HG03039 (cell line): ENCODE data around the gene TMEM63A.

Source experiments
- ATAC-seq: cut with Tn5 transposase; IDR thresholded peaks from one replicate; pipeline ENCODE4 v1.9.1; 2021; ENCODE audit warnings: mild to moderate bottlenecking, moderate library complexity; ENCODE audit not compliant: unreplicated experiment

The TMEM63A gene

DNA sequence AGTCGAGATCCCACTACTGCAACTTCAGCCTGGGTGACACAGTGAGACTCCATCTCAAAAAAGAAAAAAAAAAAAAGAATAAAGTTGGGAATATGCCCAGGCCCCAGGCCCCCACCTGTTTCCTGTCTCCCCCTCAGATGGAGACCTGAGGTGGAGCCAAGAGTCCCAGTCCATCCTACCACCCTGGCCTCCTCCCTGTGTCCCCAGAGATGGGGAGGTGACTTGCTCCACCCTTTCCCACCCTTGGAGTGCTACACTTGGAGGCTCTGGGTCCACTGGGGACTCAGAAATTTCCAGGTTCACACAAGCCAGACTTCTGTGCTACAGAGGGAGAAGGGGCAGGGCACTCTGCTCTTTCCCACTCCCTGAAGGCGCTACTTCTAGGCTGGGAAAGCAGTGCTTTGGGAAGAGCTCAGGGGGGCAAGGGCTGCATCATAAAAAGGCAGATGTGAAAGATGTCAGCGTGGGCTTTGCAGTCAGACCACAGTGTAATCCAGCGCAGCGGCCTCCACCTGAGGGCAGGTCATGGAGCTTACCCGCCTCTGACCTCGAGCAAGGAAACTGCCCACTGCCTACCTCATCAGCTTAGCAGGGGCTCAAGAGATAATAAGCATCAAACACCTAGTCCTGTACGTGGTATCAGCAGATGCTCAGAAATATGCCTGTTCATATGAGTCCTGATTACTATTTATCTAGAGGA lies 13.4 kb downstream of the TMEM63A start:
- no peak for ATAC-seq

DNA sequence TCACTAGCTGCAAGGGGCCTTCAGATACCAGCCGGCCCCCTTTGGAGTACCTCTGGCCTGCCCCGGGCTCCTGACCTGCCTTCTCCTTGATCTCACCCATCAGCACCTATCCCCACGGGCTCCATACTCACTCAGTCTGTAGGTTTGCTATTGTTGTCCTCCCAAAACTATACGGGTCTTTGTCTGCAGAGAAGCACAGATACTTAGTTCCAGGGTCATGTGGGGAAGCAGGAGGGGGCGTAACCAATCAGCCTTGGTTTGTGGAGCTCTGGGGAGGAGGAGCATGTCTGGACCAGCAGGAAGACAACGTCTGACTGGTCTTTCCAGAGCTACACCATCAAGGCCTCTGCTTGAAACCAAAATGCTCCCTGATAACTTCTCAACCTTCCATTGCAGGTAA lies 15.2 kb downstream of the TMEM63A start:
- no peak for ATAC-seq

DNA sequence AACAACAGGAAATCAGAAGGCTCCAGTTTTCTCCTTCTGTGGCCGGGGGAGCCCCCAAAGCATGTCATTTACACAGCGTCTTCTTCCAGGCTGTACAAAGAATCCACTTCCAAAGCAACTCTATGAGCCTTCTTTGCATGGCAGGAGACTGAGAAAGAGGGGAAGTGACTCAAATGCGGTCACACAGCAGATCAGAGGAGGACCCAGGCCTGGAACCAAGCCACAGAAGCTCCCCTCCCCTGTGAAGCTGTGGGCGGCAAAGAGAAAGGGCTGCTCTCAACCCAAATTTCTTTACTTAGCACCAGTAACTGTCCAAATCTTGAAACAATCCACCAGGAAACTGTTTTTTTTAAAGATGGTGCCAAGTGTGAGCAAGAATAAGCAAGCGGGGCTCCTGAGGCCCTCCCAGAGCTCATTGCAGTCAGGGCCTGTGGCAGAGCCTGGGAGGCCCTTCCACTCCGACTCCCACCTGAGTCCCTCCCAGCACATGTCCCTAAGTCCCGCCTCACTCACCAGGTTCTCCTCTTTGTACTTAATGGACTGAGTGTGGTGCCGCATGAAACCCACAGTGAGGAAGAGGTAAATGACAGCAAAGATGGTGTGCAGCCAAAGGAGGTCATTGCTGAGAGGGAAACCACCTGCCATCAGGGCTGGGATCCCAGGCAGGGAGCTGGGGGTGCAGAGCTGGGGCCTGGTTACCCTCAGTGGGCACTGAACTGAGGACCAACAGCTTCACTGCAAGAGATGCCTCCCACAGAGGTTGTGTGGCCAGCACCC lies 15.9 kb downstream of the TMEM63A start:
- peak; percentile 65 for ATAC-seq

DNA sequence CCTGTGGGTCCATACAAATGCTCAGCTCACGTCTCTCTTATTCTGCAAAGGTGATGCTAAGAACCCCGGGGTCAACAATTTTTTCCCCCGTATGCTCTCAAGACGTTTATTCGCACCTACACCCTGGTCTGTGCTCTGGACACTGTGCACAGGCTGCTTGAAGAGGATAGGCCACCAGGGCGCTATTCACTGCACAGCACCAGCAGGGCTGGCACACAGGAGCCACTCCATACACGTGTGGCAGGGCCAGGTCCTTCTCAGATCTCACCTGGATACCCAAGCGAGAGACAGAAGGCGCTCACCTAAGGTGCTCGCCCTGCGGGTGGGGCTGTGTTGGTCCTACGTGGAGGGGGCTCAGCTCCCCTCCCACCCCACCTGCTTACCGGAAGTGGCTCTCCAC lies 16.7 kb downstream of the TMEM63A start:
- ATAC-seq = no peak

DNA sequence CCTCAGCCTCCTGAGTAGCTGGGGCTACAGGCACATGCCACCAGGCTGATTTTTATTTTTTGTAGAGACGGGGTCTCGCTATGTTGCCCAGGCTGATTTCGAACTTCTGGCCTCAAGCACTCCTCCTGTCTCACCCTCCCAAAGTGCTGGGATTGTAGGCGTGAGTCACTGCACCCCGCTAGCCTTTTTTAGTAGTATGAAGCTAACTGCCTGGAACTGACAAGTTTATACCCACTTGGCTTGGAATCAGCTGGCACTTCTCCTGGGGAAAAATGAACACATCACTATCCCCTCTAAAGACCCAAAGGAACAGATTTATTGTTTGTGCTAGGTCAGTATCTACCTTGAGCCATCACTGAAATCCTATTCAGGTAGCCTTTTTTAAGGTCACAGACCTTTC lies 19.0 kb downstream of the TMEM63A start:
- ATAC-seq = no peak

DNA sequence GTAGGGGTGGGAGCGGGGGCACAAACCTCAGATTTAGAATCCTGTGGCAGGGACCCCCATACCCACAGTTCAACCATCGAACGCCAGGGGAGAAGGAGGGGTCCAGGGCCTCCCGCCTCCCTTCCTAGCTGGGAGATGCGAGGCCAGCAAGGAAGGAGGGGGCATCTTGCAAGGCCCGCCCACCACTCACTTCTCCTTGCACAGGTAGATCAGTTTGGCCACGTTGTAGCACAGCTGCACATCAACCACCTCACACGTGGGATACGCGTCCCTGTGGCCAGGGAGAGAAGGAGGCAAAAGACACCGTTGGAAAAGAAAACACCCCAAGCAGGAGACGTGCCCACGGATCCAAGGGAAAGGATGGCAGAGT lies 19.6 kb downstream of the TMEM63A start:
- no peak for ATAC-seq

DNA sequence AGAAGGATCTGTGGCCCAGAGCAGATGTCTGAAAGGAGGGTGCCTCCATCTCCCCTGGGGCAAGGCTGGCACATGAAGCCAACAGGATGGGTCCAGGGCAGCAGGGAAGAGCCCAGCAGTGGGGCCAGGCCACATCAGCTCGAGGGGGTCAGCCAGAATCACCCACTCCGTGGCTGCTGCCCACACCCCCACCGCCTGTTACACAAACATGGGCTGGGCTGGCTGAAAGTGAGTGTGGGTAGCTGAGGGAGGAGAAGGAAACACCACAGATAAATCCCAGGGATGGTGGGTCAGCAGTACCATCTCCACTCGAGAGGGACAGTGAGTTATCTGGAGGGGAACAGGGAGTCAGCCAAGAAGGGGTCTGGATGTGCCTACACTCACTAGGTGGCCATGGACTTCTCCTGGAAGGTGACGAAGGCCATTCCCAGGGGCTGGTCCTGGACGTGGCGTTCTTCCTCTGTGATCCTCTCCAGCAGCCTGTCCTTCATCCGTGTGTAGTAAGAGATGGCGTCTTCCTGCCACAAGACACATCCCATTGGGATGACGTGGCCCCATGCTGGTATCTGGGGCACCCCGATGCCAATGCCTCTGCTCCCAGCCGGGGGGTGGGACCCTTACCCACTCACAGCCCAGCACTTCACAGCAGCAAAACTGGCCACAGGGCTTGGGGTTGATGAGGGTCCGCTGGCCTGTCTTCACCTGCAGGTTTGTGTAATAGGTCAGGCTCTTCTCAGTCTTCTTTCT lies 20.2 kb downstream of the TMEM63A start:
- no peak for ATAC-seq

DNA sequence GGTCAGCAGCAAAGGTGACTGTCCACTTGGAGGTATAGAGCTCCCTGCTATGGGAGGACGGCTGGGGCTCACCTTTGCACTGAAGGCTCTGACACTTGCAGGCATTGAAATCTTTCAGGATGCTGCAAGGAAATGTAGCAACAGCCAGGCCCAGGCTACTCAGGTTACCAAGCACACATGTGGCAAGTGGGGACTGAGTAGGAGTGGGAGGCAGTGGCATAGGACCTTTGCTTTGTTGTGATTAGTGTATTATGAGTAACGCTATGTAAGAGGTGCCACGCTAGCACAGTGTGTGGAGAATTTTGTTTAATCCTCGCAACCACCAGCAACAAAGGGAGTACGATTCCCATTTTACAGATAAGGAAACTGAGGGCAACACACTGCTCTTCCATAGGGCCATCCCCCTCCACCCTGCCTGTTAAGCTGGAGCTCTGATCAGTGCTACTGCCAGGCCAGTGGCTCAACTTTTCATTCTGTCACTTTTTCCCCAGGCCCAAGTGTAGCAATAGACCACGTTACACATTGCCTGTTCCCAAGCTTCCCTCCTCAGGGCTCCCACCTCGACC lies 21.2 kb downstream of the TMEM63A start:
- no peak for ATAC-seq

DNA sequence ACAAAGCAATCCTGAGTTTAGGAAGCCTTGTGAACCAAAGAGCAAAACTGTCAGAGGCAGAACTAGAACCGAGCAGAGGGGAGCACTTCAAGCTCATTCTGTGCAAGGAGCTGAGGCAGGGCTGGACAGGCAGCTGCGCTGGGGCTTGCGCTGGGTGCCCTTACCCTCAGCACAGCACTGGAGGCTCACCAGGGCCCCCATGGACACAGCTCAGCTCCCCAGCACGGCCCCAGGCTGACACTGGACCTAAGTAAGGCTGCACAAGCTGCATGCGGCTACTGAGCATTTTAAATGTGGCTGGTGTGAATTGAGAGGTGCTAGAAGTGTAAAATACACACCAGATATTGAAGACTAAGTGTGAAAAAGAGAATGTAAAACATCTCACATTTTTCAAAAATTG lies 22.1 kb downstream of the TMEM63A start:
- no peak for ATAC-seq

DNA sequence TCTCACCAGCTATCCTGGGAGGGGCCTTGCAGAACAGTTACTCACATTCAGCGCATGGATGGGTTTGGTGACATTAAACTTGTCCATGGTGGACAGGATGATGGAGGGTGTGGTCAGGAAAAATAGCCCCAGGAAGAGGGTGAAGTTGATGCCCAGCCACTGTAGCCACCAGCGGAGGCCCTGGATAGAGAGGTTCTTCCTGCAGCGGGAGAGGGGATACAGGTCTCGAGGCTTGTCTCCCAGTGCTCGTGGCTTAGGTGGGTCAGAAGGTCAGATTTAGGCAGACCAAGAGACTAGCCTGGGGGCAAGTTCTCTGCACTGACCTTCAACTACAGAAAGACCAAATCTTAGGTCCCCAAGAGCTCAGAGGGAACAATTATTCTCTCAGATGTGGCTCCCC lies 23.0 kb downstream of the TMEM63A start:
- ATAC-seq = no peak

DNA sequence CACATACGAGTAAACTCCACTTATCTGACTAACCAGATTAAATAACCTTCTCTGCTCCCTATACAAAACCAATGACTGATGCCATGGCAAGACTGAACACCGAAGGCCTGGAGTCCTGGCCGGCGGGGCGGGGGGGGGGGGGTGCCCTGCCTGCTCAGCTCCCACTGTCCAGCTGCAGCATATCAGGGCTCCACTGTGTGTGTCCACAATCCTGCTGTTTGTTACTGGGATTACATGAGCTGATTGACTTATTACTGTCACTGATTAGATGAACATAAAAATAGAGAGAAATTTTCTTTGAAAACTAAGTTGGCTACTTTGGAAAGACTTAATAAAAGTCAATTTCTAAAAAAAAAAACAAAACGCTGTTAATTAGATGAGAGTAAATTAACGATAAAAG lies 24.9 kb downstream of the TMEM63A start:
- no peak for ATAC-seq

DNA sequence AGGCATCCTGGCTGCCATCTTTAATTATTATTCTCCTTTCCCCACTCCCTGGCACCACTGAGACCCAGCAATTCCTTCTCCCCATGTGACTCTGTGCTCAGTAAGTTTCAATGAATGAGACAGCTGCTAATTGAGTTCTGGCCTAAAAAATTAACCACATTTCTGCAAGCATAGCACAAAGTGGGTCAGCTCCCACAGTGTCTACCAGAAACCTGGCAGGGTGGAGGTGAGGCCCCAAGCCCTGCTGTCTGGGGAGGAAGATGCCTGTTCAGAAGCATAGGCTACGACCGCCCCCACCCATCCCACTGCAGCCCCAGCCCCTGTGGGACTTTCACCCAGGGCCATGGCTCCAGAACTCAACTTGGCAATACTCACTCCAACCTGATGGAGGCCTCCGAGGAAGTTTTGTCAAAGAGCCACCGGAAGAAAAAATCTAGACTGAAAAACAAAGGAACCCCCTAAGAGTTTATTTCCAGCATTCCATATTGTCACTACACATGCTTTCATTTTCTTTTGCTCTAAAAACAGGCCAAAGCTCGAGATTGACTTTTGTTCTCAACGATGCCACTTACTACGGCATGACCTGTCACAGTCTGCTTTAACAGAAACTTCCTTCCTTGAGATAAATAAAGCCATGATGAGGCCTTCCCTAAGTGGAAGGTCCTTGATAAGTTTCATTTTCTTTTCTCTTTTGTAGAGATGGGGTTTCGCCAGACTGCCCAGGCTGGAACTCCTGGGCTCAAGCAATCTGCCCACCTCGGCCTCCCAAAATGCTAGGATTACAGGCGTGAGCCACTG lies 26.5 kb downstream of the TMEM63A start:
- no peak for ATAC-seq

DNA sequence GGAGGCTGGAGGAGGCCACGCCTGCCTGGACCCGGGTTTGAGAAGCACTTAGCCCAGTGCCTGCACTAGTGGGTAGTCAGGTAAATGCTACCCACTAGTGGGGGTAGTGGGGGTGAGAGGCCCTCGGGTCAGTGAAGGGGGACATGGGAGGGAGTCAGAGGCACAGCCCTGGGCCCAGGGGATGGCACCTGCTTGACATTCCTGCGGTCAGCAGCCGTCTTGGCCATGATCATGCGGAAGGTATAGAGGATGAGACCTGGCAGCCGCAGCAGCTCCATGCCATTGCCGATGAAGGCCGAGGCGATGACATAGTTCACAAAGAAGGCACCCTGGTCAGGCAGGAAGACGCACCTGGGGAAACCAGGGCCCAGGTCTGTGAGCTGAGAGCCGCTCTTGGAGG lies 28.7 kb downstream of the TMEM63A start:
- ATAC-seq = no peak

DNA sequence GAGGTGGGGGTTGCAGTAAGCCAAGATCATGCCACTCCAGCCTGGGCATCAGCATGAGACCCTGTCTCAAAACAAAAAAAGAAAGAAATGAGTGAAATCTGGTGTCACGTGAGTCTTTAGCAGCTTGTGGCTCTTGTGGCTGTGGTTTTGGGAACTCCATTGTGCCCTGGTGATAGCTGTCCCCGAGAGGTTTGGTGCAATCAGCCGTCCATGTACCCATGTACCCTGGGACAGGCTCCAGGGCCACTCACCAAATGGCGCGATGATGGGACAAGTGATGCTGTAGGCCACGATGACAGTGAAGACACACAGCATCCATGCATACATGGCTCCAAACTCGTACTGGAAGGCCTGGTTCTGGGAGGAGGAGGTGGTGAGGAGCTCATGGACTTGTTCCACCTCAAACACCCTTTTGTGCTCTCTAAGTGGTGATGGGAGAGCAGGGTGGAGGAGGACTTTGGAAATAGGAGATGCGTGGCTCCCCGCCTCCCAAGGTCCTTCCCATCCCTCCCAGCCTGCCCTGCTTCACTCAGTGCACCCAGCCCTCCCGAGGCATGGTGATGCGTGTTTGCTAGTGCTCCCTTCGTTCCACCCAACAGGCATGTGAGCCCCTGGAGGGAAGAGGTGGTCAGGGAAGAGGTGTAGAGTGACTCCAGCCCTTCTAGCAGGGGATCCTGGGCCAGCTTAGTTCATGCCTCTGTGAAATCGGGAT lies 29.6 kb downstream of the TMEM63A start:
- ATAC-seq = no peak

DNA sequence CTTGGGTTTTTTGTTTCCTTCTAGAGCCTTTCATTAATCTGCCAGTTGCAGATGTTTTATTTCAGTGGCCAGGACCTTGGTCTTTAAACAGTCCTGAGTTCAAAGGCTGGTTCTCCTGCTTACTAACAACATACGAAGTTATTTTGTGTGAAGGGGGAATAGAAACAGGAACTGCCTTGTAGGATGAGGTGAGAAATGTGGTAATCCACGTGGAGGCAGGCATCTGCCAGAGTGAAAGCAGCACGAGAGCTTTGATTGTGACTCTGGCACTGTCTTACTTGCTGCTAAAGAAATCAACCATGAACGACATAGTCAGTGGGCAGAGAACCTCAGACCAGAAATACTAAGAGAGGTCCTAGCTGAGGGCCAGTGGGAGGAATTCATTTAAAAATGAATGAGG lies 30.4 kb downstream of the TMEM63A start:
- ATAC-seq = peak; percentile 39

DNA sequence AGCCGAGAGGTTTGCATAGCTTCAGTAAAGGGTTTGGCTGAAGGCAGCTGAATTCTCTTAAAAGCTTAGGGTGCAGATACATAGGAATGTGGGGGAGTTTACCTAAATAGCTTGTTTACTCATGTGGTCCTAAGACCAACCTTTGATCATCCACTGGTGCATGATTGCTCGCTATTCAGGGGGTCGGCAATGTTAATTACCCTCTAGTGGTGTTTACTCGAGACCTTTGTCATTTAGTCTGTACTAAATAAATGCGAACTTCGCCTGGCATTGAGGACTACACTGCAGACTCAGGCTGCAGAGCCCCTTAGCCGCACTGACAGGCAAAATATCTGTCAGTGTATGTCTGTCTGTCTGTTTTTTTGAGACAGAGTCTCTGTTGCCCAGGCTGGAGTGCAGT lies 31.8 kb downstream of the TMEM63A start:
- ATAC-seq = no peak

DNA sequence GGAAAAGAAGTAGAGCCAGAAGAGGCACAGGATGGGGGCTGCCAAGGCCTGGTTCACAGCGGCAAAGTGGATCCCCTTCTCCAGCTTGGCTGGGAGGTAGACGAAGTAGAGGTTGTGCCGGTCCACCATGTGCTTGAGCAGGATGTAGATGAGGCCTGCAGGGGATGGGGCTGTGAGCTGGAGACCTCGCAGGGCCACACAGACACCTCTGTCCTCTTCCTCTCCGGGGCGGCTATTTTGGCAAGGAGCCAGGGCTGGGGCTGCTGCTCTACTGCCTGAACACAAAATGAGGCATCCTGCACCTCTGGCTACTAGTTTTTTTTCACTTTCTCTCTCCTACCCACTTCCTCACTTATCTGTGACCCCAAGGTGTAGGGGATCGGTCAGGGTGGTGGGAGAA lies 32.3 kb downstream of the TMEM63A start:
- no peak for ATAC-seq

DNA sequence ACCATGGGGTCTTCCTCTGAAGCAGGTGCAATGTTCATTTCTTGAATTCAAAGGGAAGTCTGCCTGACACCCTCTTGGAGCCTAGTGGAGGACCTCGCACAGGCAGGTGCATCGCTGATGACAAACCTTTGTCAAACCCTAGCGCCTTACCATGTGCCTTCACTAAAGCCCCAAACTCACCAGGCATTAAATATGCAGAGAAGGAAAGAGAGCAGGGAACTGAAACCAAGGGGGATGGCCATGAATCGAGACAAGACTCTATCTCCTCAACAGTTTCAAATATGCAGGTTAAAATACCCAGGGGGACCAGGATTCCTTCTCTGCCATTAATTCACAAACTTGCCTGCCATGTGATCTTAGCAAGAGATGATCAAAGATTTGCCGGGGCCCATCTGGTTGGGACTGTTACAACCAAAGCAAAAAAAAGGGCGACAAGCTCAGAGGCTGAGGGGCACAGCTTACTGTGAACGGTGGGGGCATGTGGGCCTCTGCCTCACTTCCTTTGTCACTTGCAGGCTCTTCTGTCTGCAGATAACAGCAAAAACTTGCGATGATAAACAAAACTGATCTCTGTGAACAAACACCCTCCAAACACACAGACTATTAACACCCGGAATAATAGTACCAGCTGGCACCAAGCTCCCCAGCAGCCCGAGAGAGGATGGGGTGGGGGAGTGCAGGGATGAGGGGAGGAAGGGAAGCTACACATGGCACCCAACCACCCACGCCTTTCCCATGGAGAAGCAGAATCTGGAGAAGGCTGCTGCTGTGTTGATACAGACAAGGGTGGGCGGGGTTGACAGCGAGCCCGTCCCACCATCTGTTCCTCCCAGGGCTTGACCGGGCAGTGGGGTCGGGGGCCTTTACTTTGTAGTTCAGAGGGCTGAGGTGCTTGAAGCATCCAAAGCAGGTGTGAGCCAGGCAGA lies 33.9 kb downstream of the TMEM63A start:
- ATAC-seq = peak; percentile 58

DNA sequence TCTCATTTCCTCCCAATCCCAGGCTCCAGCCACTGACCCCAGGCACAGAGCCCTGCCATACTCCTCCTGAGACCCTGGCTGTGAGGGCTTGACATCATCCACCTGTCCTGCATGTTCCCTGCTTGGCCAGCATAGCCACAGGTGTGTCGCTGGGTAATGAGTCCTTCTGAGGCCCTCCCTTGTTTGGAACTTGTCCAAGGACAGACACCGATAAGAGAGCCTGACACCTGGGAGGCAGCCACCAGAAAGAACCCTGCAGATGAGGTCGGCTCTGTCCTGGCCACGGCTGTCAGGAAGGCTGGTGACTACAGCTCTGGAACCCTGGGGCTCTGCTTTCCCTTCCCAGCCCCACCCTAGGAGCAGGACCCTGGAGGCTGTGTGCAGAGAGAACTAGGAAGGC lies 34.6 kb downstream of the TMEM63A start:
- no peak for ATAC-seq
